Measurements from ENCODE around the gene ATP11C.

GRCh38 chrX:139825618-139826017 lies 107.2 kb downstream of the ATP11C start:
- TF ChIP-seq CTCF (IDR thresholded peaks at IDR 0.05): no peak
- no peak for TF ChIP-seq POLR2A (IDR thresholded peaks at IDR 0.05)
